Epithelial cell of esophagus (primary cell): ENCODE results near the gene RNF11.
A peak's percentile ranks its signal among the peaks of the same experiment; 100 is the strongest.

ENCODE experiments used
- DNase-seq: peaks from one replicate; pipeline ENCODE4 v3.0.0; 2010; ENCODE audit warnings: low read depth
- H3K4me3 ChIP-seq: 2 replicates; pipeline ENCODE4 v1.5.1; 2011; ENCODE audit warnings: mild to moderate bottlenecking, low read length, control low read depth
- TF ChIP-seq, protein P1 (sequence below): IDR thresholded peaks from 2 replicates; pipeline ENCODE4 v1.5.1; 2011; ENCODE audit warnings: low read depth, mild to moderate bottlenecking, low read length, control low read depth, inconsistent platforms; ENCODE audit not compliant: insufficient read depth; ENCODE audit errors: missing control alignments

RNF11 gene, protein sequence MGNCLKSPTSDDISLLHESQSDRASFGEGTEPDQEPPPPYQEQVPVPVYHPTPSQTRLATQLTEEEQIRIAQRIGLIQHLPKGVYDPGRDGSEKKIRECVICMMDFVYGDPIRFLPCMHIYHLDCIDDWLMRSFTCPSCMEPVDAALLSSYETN

GRCh38 chr1:51235673-51236530 is at the start of gene RNF11:
RNF11 (plus strand) TSS chr1:51236273; CDS start chr1:51236757, 484 bp downstream.
- TF ChIP-seq, protein P1, sequence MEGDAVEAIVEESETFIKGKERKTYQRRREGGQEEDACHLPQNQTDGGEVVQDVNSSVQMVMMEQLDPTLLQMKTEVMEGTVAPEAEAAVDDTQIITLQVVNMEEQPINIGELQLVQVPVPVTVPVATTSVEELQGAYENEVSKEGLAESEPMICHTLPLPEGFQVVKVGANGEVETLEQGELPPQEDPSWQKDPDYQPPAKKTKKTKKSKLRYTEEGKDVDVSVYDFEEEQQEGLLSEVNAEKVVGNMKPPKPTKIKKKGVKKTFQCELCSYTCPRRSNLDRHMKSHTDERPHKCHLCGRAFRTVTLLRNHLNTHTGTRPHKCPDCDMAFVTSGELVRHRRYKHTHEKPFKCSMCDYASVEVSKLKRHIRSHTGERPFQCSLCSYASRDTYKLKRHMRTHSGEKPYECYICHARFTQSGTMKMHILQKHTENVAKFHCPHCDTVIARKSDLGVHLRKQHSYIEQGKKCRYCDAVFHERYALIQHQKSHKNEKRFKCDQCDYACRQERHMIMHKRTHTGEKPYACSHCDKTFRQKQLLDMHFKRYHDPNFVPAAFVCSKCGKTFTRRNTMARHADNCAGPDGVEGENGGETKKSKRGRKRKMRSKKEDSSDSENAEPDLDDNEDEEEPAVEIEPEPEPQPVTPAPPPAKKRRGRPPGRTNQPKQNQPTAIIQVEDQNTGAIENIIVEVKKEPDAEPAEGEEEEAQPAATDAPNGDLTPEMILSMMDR, result peak; percentile 8
- H3K4me3 ChIP-seq, result peak within 1 kb of the TSS; percentile 91

GRCh38 chr1:51188230-51188629 is 47.8 kb upstream of the RNF11 start:
- H3K4me3 ChIP-seq, result no peak overlapping the region
- TF ChIP-seq, protein P1, result no peak
- DNase-seq, result no peak

More at GRCh38 chr1:51235673-51236530, at the start of gene RNF11:
- peak; percentile 93 for DNase-seq

GRCh38 chr1:51189421-51190073 is 46.5 kb upstream of the RNF11 start:
- TF ChIP-seq, protein P1, result peak; percentile 94
- peak; percentile 74 for DNase-seq
- no peak overlapping the region for H3K4me3 ChIP-seq

DNA sequence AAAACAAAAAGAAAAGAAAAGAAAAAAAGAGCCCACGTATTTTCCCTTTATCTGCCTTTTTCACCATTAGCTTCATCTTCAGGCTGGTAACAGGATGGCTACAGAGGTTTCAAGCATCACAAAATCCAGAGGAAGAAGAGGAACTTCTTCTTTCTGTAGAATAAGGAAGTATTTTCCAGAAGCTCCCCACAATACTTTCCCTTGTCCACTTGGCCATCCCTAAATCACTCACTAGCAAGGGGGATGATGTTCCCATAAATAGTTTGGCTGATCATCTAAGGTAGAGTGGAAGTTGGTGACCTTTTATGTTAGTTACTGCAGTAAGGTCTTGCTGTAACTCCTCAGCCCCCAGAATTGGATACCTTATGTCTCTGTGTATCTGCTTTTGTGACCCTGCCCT is 45.1 kb upstream of the RNF11 start:
- H3K4me3 ChIP-seq, result no peak overlapping the region
- no peak for DNase-seq
- TF ChIP-seq, protein P1, result no peak

DNA sequence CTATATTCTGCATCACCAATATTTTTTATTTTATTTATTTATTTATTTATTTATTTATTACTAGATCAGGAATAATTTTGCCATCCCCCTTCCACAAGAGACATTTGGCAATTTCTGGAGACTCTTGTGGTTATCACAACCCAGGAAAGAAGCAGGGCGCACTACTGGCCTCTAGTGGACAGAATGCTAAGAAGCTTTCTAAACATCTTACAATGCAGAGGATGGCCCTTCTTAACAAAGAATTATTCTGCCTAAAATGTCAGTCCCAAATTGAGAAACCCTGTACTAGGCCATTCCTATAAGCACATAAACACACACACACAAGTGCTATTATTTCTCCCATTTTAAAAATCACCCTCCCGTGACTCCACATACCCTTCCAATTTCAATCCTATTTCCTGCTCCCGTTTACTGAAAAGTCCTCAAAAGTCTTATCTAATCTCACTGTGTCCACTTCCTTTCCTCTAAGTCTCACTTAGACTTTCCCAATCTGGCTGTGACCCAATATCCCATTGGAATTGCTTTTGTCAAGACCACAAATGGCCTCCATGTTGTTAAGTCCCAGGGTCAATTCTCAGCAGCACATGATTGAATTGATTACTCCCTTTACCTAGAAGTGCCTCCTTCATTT is 43.7 kb upstream of the RNF11 start:
- TF ChIP-seq, protein P1, result peak; percentile 90
- no peak overlapping the region for H3K4me3 ChIP-seq
- DNase-seq, result peak; percentile 81

GRCh38 chr1:51193564-51193963 is 42.5 kb upstream of the RNF11 start:
- no peak for DNase-seq
- H3K4me3 ChIP-seq, result no peak overlapping the region
- TF ChIP-seq, protein P1, result no peak
